ENCODE measurements around the gene LIPC.

The LIPC gene

GRCh38 chr15:58494567-58494966 lies 62.8 kb downstream of the LIPC start:
- DNase-seq (ENCODE audit: low read depth, low spot score), result no peak

GRCh38 chr15:58495891-58496408 lies 64.2 kb downstream of the LIPC start:
- DNase-seq (ENCODE audit: low read depth, low spot score), result no peak

GRCh38 chr15:58497046-58497785 lies 65.4 kb downstream of the LIPC start:
- DNase-seq (ENCODE audit: low read depth, low spot score), result no peak

GRCh38 chr15:58498821-58499580 lies 67.2 kb downstream of the LIPC start:
- DNase-seq (ENCODE audit: low read depth, low spot score), result peak; percentile 44

- no peak for DNase-seq (ENCODE audit: low read depth, low spot score)
Observed at GRCh38 chr15:58501006-58501405, 69.2 kb downstream of the LIPC start.

- no peak for DNase-seq (ENCODE audit: low read depth, low spot score)
Observed at GRCh38 chr15:58501636-58502188, 69.9 kb downstream of the LIPC start.

- no peak for DNase-seq (ENCODE audit: low read depth, low spot score)
Observed at GRCh38 chr15:58503139-58504027, 71.6 kb downstream of the LIPC start.

- no peak for DNase-seq (ENCODE audit: low read depth, low spot score)
Observed at GRCh38 chr15:58504674-58505234, 73.0 kb downstream of the LIPC start.

- no peak for DNase-seq (ENCODE audit: low read depth, low spot score)
Observed at GRCh38 chr15:58505581-58505980, 73.8 kb downstream of the LIPC start.

- DNase-seq (ENCODE audit: low read depth, low spot score), result no peak
Observed at GRCh38 chr15:58506064-58506490, 74.3 kb downstream of the LIPC start.

GRCh38 chr15:58506783-58507668 lies 75.2 kb downstream of the LIPC start:
- DNase-seq (ENCODE audit: low read depth, low spot score), result no peak

GRCh38 chr15:58509556-58509955 lies 77.8 kb downstream of the LIPC start:
- no peak for DNase-seq (ENCODE audit: low read depth, low spot score)

- DNase-seq (ENCODE audit: low read depth, low spot score), result no peak
Observed at GRCh38 chr15:58510715-58511598, 79.2 kb downstream of the LIPC start.

- no peak for DNase-seq (ENCODE audit: low read depth, low spot score)
Observed at GRCh38 chr15:58511599-58511987, 79.8 kb downstream of the LIPC start.

- no peak for DNase-seq (ENCODE audit: low read depth, low spot score)
Observed at GRCh38 chr15:58512522-58512921, 80.7 kb downstream of the LIPC start.

GRCh38 chr15:58513008-58513407 lies 81.2 kb downstream of the LIPC start:
- no peak for DNase-seq (ENCODE audit: low read depth, low spot score)

GRCh38 chr15:58513726-58514336 lies 82.0 kb downstream of the LIPC start:
- DNase-seq (ENCODE audit: low read depth, low spot score), result no peak

- no peak for DNase-seq (ENCODE audit: low read depth, low spot score)
Observed at GRCh38 chr15:58515807-58516206, 84.0 kb downstream of the LIPC start.

- no peak for DNase-seq (ENCODE audit: low read depth, low spot score)
Observed at GRCh38 chr15:58517252-58517681, 85.5 kb downstream of the LIPC start.

Data from smooth muscle cell of the brain vasculature (primary cell).